HCT116 (cell line): ENCODE results near the gene CCNB2.

Experiments used
- EZH2 ChIP-seq: fragments of 200-600 bp; sonication (generic); IDR thresholded peaks from 2 replicates; pipeline ENCODE4 v1.6.1; 2017; ENCODE audit warnings: antibody characterized with exemption, mixed run types
- POLR2A ChIP-seq: IDR thresholded peaks from 2 replicates; pipeline ENCODE4 v1.7.0; 2011; ENCODE audit warnings: borderline replicate concordance; ENCODE audit not compliant: insufficient read depth, insufficient read length; ENCODE audit errors: extremely low read depth
- ZNF274 ChIP-seq: fragments of 200-500 bp; sonication (Bioruptor generic); IDR thresholded peaks from 2 replicates; pipeline ENCODE4 v1.6.1; 2014; ENCODE audit warnings: mild to moderate bottlenecking, low read depth, low read length, inconsistent platforms
- TF ChIP-seq, protein P1 (sequence below), 3 experiments: fragments of 200-600 bp in 1 of 3; sonication (generic) in 1 of 3; IDR thresholded peaks in 2 of 3; conservative IDR thresholded peaks in 1 of 3; 2 replicates each; pipeline ENCODE4 v1.5.1; 2012 to 2017; ENCODE audit warnings: low read depth in 2 of 3, low read length in 2 of 3, antibody characterized with exemption in 1 of 3, borderline replicate concordance in 1 of 3, control low read depth in 1 of 3, mild to moderate bottlenecking in 1 of 3, mixed read lengths in 1 of 3, mixed run types in 1 of 3, moderate library complexity in 1 of 3; ENCODE audit not compliant: insufficient read depth in 1 of 3

GRCh38 chr15:59119625-59120024 is 14.7 kb downstream of the CCNB2 start:
- TF ChIP-seq EZH2 = no peak
- TF ChIP-seq ZNF274 = no peak
- no peak for TF ChIP-seq POLR2A
- TF ChIP-seq, protein P1, sequence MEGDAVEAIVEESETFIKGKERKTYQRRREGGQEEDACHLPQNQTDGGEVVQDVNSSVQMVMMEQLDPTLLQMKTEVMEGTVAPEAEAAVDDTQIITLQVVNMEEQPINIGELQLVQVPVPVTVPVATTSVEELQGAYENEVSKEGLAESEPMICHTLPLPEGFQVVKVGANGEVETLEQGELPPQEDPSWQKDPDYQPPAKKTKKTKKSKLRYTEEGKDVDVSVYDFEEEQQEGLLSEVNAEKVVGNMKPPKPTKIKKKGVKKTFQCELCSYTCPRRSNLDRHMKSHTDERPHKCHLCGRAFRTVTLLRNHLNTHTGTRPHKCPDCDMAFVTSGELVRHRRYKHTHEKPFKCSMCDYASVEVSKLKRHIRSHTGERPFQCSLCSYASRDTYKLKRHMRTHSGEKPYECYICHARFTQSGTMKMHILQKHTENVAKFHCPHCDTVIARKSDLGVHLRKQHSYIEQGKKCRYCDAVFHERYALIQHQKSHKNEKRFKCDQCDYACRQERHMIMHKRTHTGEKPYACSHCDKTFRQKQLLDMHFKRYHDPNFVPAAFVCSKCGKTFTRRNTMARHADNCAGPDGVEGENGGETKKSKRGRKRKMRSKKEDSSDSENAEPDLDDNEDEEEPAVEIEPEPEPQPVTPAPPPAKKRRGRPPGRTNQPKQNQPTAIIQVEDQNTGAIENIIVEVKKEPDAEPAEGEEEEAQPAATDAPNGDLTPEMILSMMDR (IDR thresholded peaks at IDR 0.05 in 2 of 3, conservative IDR thresholded peaks at IDR 0.05 in 1 of 3; ENCODE audit: borderline replicate concordance in 1 of 3, insufficient read depth in 1 of 3, low read depth in 2 of 3, low read length in 2 of 3) = no peak
